ENCODE measurements around the gene CCDC30.

DNA sequence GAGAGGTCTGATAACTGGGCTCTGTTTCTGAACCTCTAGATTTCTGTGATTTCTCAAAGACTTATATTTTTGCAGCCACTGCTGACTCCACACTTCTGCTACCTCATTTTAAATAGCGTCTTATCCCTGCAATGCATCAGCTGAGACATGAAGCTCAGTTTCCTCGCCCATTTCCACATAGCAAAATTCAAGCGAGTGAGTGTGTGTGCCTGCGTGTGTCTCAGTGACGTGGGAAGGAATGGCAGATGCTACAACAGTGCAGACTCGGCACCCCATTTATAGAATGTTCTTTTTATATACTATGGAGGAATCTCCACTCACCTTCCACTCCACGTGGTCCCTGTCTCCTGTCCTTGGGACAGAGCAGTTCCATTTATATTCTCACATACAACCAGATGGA, 43.0 kb upstream of the CCDC30 start:
- TF ChIP-seq, protein P1, sequence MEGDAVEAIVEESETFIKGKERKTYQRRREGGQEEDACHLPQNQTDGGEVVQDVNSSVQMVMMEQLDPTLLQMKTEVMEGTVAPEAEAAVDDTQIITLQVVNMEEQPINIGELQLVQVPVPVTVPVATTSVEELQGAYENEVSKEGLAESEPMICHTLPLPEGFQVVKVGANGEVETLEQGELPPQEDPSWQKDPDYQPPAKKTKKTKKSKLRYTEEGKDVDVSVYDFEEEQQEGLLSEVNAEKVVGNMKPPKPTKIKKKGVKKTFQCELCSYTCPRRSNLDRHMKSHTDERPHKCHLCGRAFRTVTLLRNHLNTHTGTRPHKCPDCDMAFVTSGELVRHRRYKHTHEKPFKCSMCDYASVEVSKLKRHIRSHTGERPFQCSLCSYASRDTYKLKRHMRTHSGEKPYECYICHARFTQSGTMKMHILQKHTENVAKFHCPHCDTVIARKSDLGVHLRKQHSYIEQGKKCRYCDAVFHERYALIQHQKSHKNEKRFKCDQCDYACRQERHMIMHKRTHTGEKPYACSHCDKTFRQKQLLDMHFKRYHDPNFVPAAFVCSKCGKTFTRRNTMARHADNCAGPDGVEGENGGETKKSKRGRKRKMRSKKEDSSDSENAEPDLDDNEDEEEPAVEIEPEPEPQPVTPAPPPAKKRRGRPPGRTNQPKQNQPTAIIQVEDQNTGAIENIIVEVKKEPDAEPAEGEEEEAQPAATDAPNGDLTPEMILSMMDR (IDR thresholded peaks at IDR 0.05): no peak
- TF ChIP-seq POLR2A (IDR thresholded peaks at IDR 0.05): no peak

All from uterus (tissue), 2 donors.